ENCODE results near the gene KCNK16. TPM values are rescaled to one million over a fixed set of nuclear protein-coding genes. Genes with fewer than 3 reads are reported as not detected.

KCNK16 gene
- total and polyA plus RNA-seq, 2 donors (not counting 1 experiment from before 2014, with no cell fraction given) = not detected

GRCh38 chr6:39321761-39322160 lies 741 bp downstream of the KCNK16 start:
- no peak overlapping the region for H3K27ac ChIP-seq (ENCODE audit: insufficient read depth, low read length)
- no peaks in the 10 kb centered on the region for H3K79me2 ChIP-seq (ENCODE audit: control insufficient read depth, insufficient read depth, low read length)
- TF ChIP-seq EZH2 (IDR thresholded peaks at IDR 0.05; ENCODE audit: low read length, missing control alignments) (no peak), CTCF (conservative IDR thresholded peaks at IDR 0.05 in 1 of 2, IDR thresholded peaks at IDR 0.05 in 1 of 2; ENCODE audit: low read depth in 1 of 2, low read length in 2 of 2) (no peak)
- no peaks in the 10 kb centered on the region for H3K4me1 ChIP-seq (ENCODE audit: control insufficient read depth, extremely low read depth, insufficient read depth, low read length)
- DNase-seq (ENCODE audit: low read depth in 2 of 2) = no peak
- no peaks in the 10 kb centered on the region for H3K9me3 ChIP-seq (ENCODE audit: control insufficient read depth, insufficient read depth, low read depth, low read length)
- H3K4me2 ChIP-seq (ENCODE audit: extremely low read depth, insufficient read depth, low read length) = no peak overlapping the region
- no peaks in the 10 kb centered on the region for H3K36me3 ChIP-seq (ENCODE audit: control insufficient read depth, insufficient read depth, low read length)
- H3K4me3 ChIP-seq (replicated peaks in 1 of 4; ENCODE audit: control extremely low read depth in 1 of 4, insufficient read depth in 1 of 4, low read depth in 3 of 4, low read length in 4 of 4) = no peak overlapping the region
- H3K9ac ChIP-seq (ENCODE audit: insufficient read depth, low read length) = no peak overlapping the region
- H4K20me1 ChIP-seq (ENCODE audit: control insufficient read depth, extremely low read depth, insufficient read depth, low read length) = no peaks in the 10 kb centered on the region
- H2AFZ ChIP-seq (ENCODE audit: low read length) = no peak overlapping the region
- H3K27me3 ChIP-seq (ENCODE audit: control insufficient read depth, insufficient read depth, low read length) = peaks cover 11% of the 10 kb centered on the region

GRCh38 chr6:39320363-39320984 lies 2.0 kb downstream of the KCNK16 start:
- Histone ChIP-seq H3K4me1 (ENCODE audit: control insufficient read depth, extremely low read depth, insufficient read depth, low read length) (no peaks in the 10 kb centered on the region), H4K20me1 (ENCODE audit: control insufficient read depth, extremely low read depth, insufficient read depth, low read length) (no peaks in the 10 kb centered on the region), H3K9me3 (ENCODE audit: control insufficient read depth, insufficient read depth, low read depth, low read length) (no peaks in the 10 kb centered on the region), H2AFZ (ENCODE audit: low read length) (no peak overlapping the region), H3K27me3 (ENCODE audit: control insufficient read depth, insufficient read depth, low read length) (peaks cover 11% of the 10 kb centered on the region), H3K9ac (ENCODE audit: insufficient read depth, low read length) (no peak overlapping the region), H3K79me2 (ENCODE audit: control insufficient read depth, insufficient read depth, low read length) (no peaks in the 10 kb centered on the region), H3K36me3 (ENCODE audit: control insufficient read depth, insufficient read depth, low read length) (no peaks in the 10 kb centered on the region), H3K4me3 (replicated peaks in 1 of 4; ENCODE audit: control extremely low read depth in 1 of 4, insufficient read depth in 1 of 4, low read depth in 3 of 4, low read length in 4 of 4) (no peak overlapping the region), H3K4me2 (ENCODE audit: extremely low read depth, insufficient read depth, low read length) (no peak overlapping the region), H3K27ac (ENCODE audit: insufficient read depth, low read length) (no peak overlapping the region)
- DNase-seq (ENCODE audit: low read depth in 2 of 2) = no peak
- no peak for TF ChIP-seq CTCF (conservative IDR thresholded peaks at IDR 0.05 in 1 of 2, IDR thresholded peaks at IDR 0.05 in 1 of 2; ENCODE audit: low read depth in 1 of 2, low read length in 2 of 2)
- TF ChIP-seq EZH2 (IDR thresholded peaks at IDR 0.05; ENCODE audit: low read length, missing control alignments) = no peak

DNA sequence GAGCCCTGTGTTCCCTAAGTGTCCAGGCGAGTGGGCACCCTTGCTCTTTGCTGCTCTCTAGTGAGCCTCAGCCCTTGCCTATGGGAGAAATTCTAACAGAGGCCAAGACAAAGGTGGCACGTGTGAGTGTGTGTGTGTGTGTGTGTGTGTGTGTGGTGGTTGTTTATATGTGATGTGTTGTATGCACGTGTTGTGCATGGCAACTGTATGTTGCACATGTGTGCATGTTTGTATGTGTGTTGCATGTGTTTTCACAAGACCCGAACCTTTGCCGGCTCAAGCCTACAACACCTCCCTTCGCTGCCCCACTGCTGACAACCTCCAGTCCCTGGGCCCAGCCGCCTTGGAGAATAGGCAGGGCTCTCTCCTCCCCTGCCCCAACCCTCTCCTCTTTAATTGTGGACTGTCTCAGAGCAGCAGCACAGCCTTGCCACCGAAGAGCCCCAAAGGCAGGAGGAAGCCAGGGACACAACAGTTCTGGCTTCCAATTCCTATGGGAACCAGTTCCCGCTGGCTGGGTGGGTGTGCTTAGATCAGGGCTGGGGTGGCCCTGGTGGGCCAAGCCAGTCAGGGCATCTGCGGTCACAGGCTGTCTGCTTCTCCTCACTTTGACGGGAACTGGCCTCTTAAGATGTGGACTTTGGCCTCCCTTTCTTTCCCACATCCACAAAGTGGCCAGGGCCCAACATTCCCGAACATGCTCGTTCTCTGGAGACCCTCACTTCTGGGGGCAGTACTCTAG lies 2.7 kb downstream of the KCNK16 start:
- Histone ChIP-seq H4K20me1 (ENCODE audit: control insufficient read depth, extremely low read depth, insufficient read depth, low read length) (no peaks in the 10 kb centered on the region), H3K27me3 (ENCODE audit: control insufficient read depth, insufficient read depth, low read length) (peaks cover 11% of the 10 kb centered on the region), H3K9me3 (ENCODE audit: control insufficient read depth, insufficient read depth, low read depth, low read length) (no peaks in the 10 kb centered on the region), H3K27ac (ENCODE audit: insufficient read depth, low read length) (no peak overlapping the region), H3K4me1 (ENCODE audit: control insufficient read depth, extremely low read depth, insufficient read depth, low read length) (no peaks in the 10 kb centered on the region), H3K9ac (ENCODE audit: insufficient read depth, low read length) (no peak overlapping the region), H3K4me2 (ENCODE audit: extremely low read depth, insufficient read depth, low read length) (no peak overlapping the region), H2AFZ (ENCODE audit: low read length) (no peak overlapping the region), H3K36me3 (ENCODE audit: control insufficient read depth, insufficient read depth, low read length) (no peaks in the 10 kb centered on the region), H3K4me3 (replicated peaks in 1 of 4; ENCODE audit: control extremely low read depth in 1 of 4, insufficient read depth in 1 of 4, low read depth in 3 of 4, low read length in 4 of 4) (no peak overlapping the region), H3K79me2 (ENCODE audit: control insufficient read depth, insufficient read depth, low read length) (no peaks in the 10 kb centered on the region)
- no peak for DNase-seq (ENCODE audit: low read depth in 2 of 2)
- TF ChIP-seq CTCF (conservative IDR thresholded peaks at IDR 0.05 in 1 of 2, IDR thresholded peaks at IDR 0.05 in 1 of 2; ENCODE audit: low read depth in 1 of 2, low read length in 2 of 2) (no peak), EZH2 (IDR thresholded peaks at IDR 0.05; ENCODE audit: low read length, missing control alignments) (no peak)

All from fibroblast of lung (primary cell).